CD14-positive monocyte (primary cell): ENCODE results near the gene PCGF1. TPM values are rescaled to one million over a fixed set of nuclear protein-coding genes. Genes with fewer than 3 reads are reported as not detected.

Source experiments
- DNase-seq, 3 donors: peaks; one replicate each; pipeline ENCODE4 v3.0.0-alpha.2; 2011 to 2022
- H2AFZ ChIP-seq: 2 replicates; pipeline ENCODE4 v1.6.0; 2012; ENCODE audit warnings: mild to moderate bottlenecking, low read depth, low read length, inconsistent platforms; ENCODE audit not compliant: insufficient read depth, poor library complexity, severe bottlenecking
- H3K27ac ChIP-seq, 2 donors: 1 replicate in 1 of 2; 2 replicates in 1 of 2; pipeline ENCODE4 v1.5.1; 2012 to 2013; ENCODE audit warnings: low read length in 2 of 2, control low read depth in 1 of 2, inconsistent platforms in 1 of 2, low read depth in 1 of 2, mild to moderate bottlenecking in 1 of 2
- H3K27me3 ChIP-seq, 2 donors: one replicate each; pipeline versions ENCODE4 v1.6.0 to v1.6.1; 2011 to 2013; ENCODE audit warnings: low read length in 2 of 2; ENCODE audit not compliant: control insufficient read depth in 2 of 2, insufficient read depth in 2 of 2
- H3K36me3 ChIP-seq, 2 donors: replicated peaks in 1 of 2; 1 replicate in 1 of 2; 2 replicates in 1 of 2; pipeline versions ENCODE4 v1.5.1 to v1.6.1; 2012 to 2013; ENCODE audit warnings: low read length in 2 of 2, control low read depth in 1 of 2, inconsistent platforms in 1 of 2, mild to moderate bottlenecking in 1 of 2; ENCODE audit not compliant: insufficient read depth in 2 of 2, control insufficient read depth in 1 of 2
- H3K4me1 ChIP-seq, 2 donors: 1 replicate in 1 of 2; 2 replicates in 1 of 2; pipeline versions ENCODE4 v1.5.1 to v1.6.1; 2012 to 2013; ENCODE audit warnings: low read length in 2 of 2, control low read depth in 1 of 2, inconsistent platforms in 1 of 2, mild to moderate bottlenecking in 1 of 2, moderate library complexity in 1 of 2; ENCODE audit not compliant: insufficient read depth in 2 of 2, control insufficient read depth in 1 of 2
- H3K4me2 ChIP-seq: replicated peaks from 2 replicates; pipeline ENCODE3; 2012; ENCODE audit warnings: low read length, moderate library complexity, mild to moderate bottlenecking; ENCODE audit not compliant: poor library complexity, severe bottlenecking; ENCODE audit errors: extremely low read depth
- H3K4me3 ChIP-seq, 3 experiments: fragments of 200-600 bp in 1 of 3; sonication (generic) in 1 of 3; replicated peaks in 1 of 3; 1 replicate in 2 of 3; 2 replicates in 1 of 3; pipeline ENCODE4 v1.5.1; 2011 to 2013; ENCODE audit warnings: low read length in 3 of 3, mild to moderate bottlenecking in 3 of 3, control low read depth in 2 of 3, low read depth in 2 of 3, inconsistent platforms in 1 of 3, moderate library complexity in 1 of 3
- H3K79me2 ChIP-seq: 2 replicates; pipeline ENCODE4 v1.6.0; 2012; ENCODE audit warnings: mild to moderate bottlenecking, control low read depth, inconsistent platforms, low read length, moderate library complexity; ENCODE audit not compliant: insufficient read depth
- H3K9ac ChIP-seq: 2 replicates; pipeline ENCODE4 v1.6.0; 2017; ENCODE audit warnings: low read length, mild to moderate bottlenecking; ENCODE audit not compliant: insufficient read depth, poor library complexity, severe bottlenecking
- H3K9me3 ChIP-seq, 2 donors: replicated peaks in 1 of 2; 1 replicate in 1 of 2; 2 replicates in 1 of 2; pipeline versions ENCODE4 v1.5.1 to v1.6.1; 2012 to 2013; ENCODE audit warnings: low read length in 2 of 2, control low read depth in 1 of 2; ENCODE audit not compliant: control insufficient read depth in 1 of 2, insufficient read depth in 1 of 2
- H4K20me1 ChIP-seq: 2 replicates; pipeline ENCODE4 v1.6.0; 2012; ENCODE audit warnings: mild to moderate bottlenecking, low read length, control low read depth, moderate library complexity; ENCODE audit not compliant: insufficient read depth
- H3K27ac Mint-ChIP-seq, 7 donors: one replicate each; pipeline ENCODE4 v1.8.0; 2020; ENCODE audit warnings: mild to moderate bottlenecking in 7 of 7, mixed read lengths in 7 of 7, moderate library complexity in 6 of 7, inconsistent platforms in 2 of 7
- H3K27me3 Mint-ChIP-seq, 3 donors: one replicate each; pipeline ENCODE4 v1.8.0; 2021 to 2022; ENCODE audit warnings: low read depth in 3 of 3, mild to moderate bottlenecking in 3 of 3, mixed read lengths in 3 of 3, moderate library complexity in 3 of 3, inconsistent platforms in 1 of 3
- H3K36me3 Mint-ChIP-seq, 2 donors: one replicate each; pipeline ENCODE4 v1.8.0; 2020; ENCODE audit warnings: mixed read lengths in 2 of 2, inconsistent platforms in 1 of 2, mild to moderate bottlenecking in 1 of 2
- H3K4me1 Mint-ChIP-seq: one replicate; pipeline ENCODE4 v1.8.0; 2020; ENCODE audit warnings: mild to moderate bottlenecking, mixed read lengths
- H3K4me3 Mint-ChIP-seq, 2 donors: one replicate each; pipeline ENCODE4 v1.8.0; 2020; ENCODE audit warnings: mild to moderate bottlenecking in 2 of 2, mixed read lengths in 2 of 2, moderate library complexity in 1 of 2
- H3K9me3 Mint-ChIP-seq, 7 donors: one replicate each; pipeline ENCODE4 v1.8.0; 2020 to 2022; ENCODE audit warnings: mixed read lengths in 7 of 7, mild to moderate bottlenecking in 6 of 7, moderate library complexity in 6 of 7, inconsistent platforms in 2 of 7
- CTCF ChIP-seq: fragments of 200-600 bp; IDR thresholded peaks from one replicate; pipeline ENCODE4 v1.8.0; 2022; ENCODE audit warnings: antibody characterized with exemption, mild to moderate bottlenecking
- WGBS: methylation state at CpG from one replicate; pipeline ENCODE4 v1.1.5; 2013; ENCODE audit warnings: missing lambda C conversion rate; ENCODE audit not compliant: insufficient coverage; 5-methylcytosine and 5-hydroxymethylcytosine counted together
- intact Hi-C, 2 donors: fragments of 100-400 bp; cut with micrococcal nuclease; formaldehyde crosslinking; loops; one replicate each; pipeline versions ENCODE4 v1.15.0 to v1.15.1; 2023
- polyA plus RNA-seq, 3 donors: library from polyadenylated mRNA; depleted of rRNA in 1 of 3; unstranded in 2 of 3; stranded (reverse) in 1 of 3; fragments of 300-500 nt in 2 of 3; fragments of >200 nt in 1 of 3; fragmentation: Illumina TruSeq in 2 of 3; gene quantifications; 1 replicate in 2 of 3; 2 replicates in 1 of 3; pipeline ENCODE4 v1.2.3, GENCODE V29; 2012 to 2021

The PCGF1 gene
- polyA plus RNA-seq, 3 donors, result 18.0 to 30.5 (median 20.5) TPM

- Histone ChIP-seq H3K79me2 (peaks cover 21% of the 10 kb centered on the region), H3K27ac (peak overlapping the region; percentile 81 to 92), H3K36me3 (peaks cover 11 to 12% of the 10 kb centered on the region in 2 donors), H3K9ac (peak overlapping the region; percentile 85), H3K4me2 (peak overlapping the region; percentile 100), H4K20me1 (no peaks in the 10 kb centered on the region), H3K27me3 (no peaks in the 10 kb centered on the region), H3K4me3 (peak overlapping the region; percentile 72 to 90 (median 80)), H3K9me3 (no peaks in the 10 kb centered on the region), H3K4me1 (peaks cover 35 to 41% of the 10 kb centered on the region in 2 donors), H2AFZ (peak overlapping the region; percentile 92)
- peak overlapping the region; percentile 77 to 92 (median 87) for H3K27ac Mint-ChIP-seq
- H3K36me3 Mint-ChIP-seq, result peaks cover 16 to 24% of the 10 kb centered on the region in 2 donors
- TF ChIP-seq CTCF, result no peak
- H3K27me3 Mint-ChIP-seq, result peaks cover 0 to 2% (median 0%) of the 10 kb centered on the region in 3 donors
- DNase-seq, result peak in 1 of 3 donors; percentile 34
- peaks cover 43% of the 10 kb centered on the region for H3K4me1 Mint-ChIP-seq
- H3K9me3 Mint-ChIP-seq, result no peaks in the 10 kb centered on the region
- under 1% methylated on average over 25 of the region's 27 CpGs for WGBS
- intact Hi-C loops, result loop anchor here (5.0 kb wide), 1 partner anchor 70 kb away; the partner anchor contains the start of genes AUP1 (in 2 of the 2), DQX1 (in 2 of the 2) and HTRA2 (in 2 of the 2)
- peak overlapping the region; percentile 93 to 94 for H3K4me3 Mint-ChIP-seq
Observed at GRCh38 chr2:74457129-74457548, 50.4 kb downstream of the PCGF1 start.

Other genes starting within 250 kb of the PCGF1 start
- gene SLC4A5, start 164.3 kb downstream of the PCGF1 start, polyA plus RNA-seq, result 1 to 10 TPM in 1 of 3 donors, under 1 TPM in 1, not detected in 1; 0.10 to 1.1 TPM
- gene DCTN1, start 127.4 kb downstream of the PCGF1 start, polyA plus RNA-seq, result 10 to 100 TPM; 27.7 to 45.5 (median 45.5) TPM
- 1 to 10 TPM in 2 of 3 donors, under 1 TPM in 1; 0.49 to 1.7 (median 1.2) TPM for gene C2orf81, start 86.1 kb downstream of the PCGF1 start, polyA plus RNA-seq
- 10 to 100 TPM in 1 of 3 donors, 1 to 10 TPM in 2; 7.1 to 11.7 (median 7.9) TPM for gene WDR54, start 86.0 kb downstream of the PCGF1 start, polyA plus RNA-seq
- under 1 TPM in 1 of 3 donors, not detected in 2; 0.07 TPM for gene RTKN, start 65.8 kb downstream of the PCGF1 start, polyA plus RNA-seq
- 10 to 100 TPM in 1 of 3 donors, 1 to 10 TPM in 2; 4.8 to 48.7 (median 4.8) TPM for gene INO80B, start 52.6 kb downstream of the PCGF1 start, polyA plus RNA-seq
- 100 to 1,000 TPM in 1 of 3 donors, 10 to 100 TPM in 2; 23.9 to 109 (median 31.0) TPM for gene WBP1, start 49.3 kb downstream of the PCGF1 start, polyA plus RNA-seq
- gene MOGS, start 42.3 kb downstream of the PCGF1 start, polyA plus RNA-seq, result 10 to 100 TPM; 30.5 to 63.2 (median 36.4) TPM
- 100 to 1,000 TPM in 2 of 3 donors, 10 to 100 TPM in 1; 48.6 to 133 (median 106) TPM for gene MRPL53, start 35.0 kb downstream of the PCGF1 start, polyA plus RNA-seq
- gene CCDC142, start 24.7 kb downstream of the PCGF1 start, polyA plus RNA-seq, result 10 to 100 TPM in 1 of 3 donors, 1 to 10 TPM in 2; 2.2 to 15.8 (median 3.7) TPM
- gene TTC31, start 24.6 kb downstream of the PCGF1 start, polyA plus RNA-seq, result 10 to 100 TPM; 19.6 to 46.5 (median 21.3) TPM
- under 1 TPM in 2 of 3 donors, not detected in 1; 0.46 to 0.76 TPM for gene LBX2, start 8.1 kb downstream of the PCGF1 start, polyA plus RNA-seq
- not detected for gene TLX2, start 6.8 kb upstream of the PCGF1 start, polyA plus RNA-seq
- gene DQX1, start 18.5 kb upstream of the PCGF1 start, polyA plus RNA-seq, result under 1 TPM in 1 of 3 donors, not detected in 2; 0.36 TPM
- 100 to 1,000 TPM; 130 to 385 (median 149) TPM for gene AUP1, start 22.0 kb upstream of the PCGF1 start, polyA plus RNA-seq
- gene HTRA2, start 22.2 kb upstream of the PCGF1 start, polyA plus RNA-seq, result 10 to 100 TPM; 11.3 to 20.5 (median 15.0) TPM
- 10 to 100 TPM; 18.2 to 35.0 (median 18.5) TPM for gene LOXL3, start 46.2 kb upstream of the PCGF1 start, polyA plus RNA-seq
- 10 to 100 TPM; 48.0 to 53.6 (median 49.3) TPM for gene DOK1, start 47.0 kb upstream of the PCGF1 start, polyA plus RNA-seq
- gene M1AP, start 140.6 kb upstream of the PCGF1 start, polyA plus RNA-seq, result 1 to 10 TPM in 2 of 3 donors, under 1 TPM in 1; 1.00 to 4.6 (median 1.8) TPM
- under 1 TPM; 0.16 to 0.44 (median 0.43) TPM for gene SEMA4F, start 146.6 kb upstream of the PCGF1 start, polyA plus RNA-seq